ENCODE measurements around the gene CMKLR1. TPM values are rescaled to one million over a fixed set of nuclear protein-coding genes. Genes with fewer than 3 reads are reported as not detected.

Gene CMKLR1
- total RNA-seq, 1 experiment from 2014 or later: not detected

DNA sequence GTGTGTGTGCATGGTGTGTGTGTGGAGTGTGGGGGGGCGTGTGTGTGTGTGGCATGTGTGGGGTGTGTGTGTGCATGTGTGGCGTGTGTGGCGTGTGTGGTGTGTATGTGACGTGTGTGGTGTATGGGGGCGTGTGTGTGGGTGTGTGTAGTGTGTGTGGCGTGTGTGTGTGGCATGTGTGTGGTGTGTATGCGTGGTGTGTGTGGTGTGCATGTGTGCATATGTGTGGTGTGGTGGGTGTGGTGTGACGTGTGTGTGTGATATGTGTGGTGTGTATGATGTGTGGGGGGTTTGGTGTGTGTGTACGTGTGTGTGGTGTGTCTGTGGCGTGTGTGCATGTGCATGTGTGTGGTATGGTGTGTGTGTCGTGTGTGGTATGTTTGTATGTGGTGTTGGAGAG is 24.1 kb upstream of the CMKLR1 start:
- no peak for DNase-seq (ENCODE audit: low spot score)

DNA sequence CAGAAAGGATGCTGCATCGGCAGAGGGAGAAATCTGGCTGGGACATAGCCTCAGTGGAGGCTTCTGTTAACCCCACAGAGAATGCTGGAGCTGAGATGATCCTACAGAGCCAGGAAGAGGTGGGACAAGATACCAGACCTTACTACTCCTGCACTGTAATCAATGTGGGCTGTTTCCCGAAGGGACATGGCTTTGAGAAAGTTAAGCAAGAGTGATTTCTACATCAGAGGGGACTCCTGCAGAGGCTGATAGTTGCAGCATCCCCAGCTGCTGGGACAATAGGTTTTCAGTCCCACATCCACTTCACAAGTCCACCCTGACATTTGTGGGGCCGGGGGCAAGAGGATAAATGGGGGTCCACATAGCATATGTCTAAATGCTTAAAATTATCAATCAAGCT is 22.5 kb upstream of the CMKLR1 start:
- no peak for DNase-seq (ENCODE audit: low spot score)

DNA sequence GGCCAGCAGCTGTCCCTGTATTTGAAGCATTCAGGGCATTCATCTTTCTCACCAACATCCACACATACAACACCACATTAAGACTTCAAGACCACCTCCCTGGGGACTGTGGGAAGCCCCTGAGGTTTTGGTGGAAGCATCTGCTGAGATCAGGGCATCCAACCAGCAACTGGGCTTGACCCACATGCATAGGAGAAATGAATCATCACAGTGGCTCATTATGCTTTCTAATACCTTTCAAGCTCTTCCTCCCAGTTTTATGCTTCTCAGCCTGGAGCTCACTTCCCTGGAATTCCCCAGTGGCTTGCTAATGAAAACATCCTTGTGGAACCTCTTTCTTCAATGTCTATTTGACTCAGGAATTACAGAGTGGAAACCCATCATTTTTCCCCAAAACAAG is 21.4 kb upstream of the CMKLR1 start:
- no peak for DNase-seq (ENCODE audit: low spot score)

DNA sequence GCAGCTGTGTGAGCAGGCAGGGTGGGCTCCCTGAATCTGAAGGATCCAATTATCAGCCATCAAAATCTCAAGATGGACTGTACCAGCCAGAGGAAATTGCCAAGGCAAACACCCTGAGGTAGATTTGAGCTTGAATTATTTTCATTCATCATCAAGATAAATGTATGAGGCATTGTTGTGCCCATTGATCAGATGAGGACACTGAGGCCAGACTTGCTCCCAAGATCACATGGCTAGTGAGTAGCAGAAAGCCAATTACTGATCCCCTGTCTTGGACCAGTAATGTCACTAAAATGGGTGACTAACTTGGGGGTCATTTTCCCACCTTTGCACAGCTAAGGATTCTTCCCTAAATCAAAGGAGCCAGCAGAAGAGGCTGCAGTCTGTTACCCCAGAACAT is 20.9 kb upstream of the CMKLR1 start:
- DNase-seq (ENCODE audit: low spot score): no peak

DNA sequence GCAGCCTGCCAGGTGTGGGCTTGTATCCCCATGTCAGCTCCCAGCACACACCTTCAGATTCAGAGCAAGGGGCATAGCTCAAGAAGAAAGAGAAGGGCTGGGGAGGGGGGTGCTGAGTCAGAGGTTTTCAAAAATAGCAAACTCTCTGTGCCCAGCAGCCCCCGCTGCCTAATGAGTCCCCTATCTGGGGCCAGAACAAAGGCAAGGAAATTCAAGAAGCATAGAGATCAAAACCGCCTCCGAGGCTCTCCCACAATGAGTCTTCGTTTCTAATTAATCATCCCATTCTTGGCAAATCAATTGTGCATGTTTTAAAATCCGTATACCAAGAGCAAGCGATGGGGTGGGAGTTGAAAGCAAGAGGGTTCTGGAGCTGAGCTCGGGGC is 19.5 kb upstream of the CMKLR1 start:
- DNase-seq (ENCODE audit: low spot score): no peak

DNA sequence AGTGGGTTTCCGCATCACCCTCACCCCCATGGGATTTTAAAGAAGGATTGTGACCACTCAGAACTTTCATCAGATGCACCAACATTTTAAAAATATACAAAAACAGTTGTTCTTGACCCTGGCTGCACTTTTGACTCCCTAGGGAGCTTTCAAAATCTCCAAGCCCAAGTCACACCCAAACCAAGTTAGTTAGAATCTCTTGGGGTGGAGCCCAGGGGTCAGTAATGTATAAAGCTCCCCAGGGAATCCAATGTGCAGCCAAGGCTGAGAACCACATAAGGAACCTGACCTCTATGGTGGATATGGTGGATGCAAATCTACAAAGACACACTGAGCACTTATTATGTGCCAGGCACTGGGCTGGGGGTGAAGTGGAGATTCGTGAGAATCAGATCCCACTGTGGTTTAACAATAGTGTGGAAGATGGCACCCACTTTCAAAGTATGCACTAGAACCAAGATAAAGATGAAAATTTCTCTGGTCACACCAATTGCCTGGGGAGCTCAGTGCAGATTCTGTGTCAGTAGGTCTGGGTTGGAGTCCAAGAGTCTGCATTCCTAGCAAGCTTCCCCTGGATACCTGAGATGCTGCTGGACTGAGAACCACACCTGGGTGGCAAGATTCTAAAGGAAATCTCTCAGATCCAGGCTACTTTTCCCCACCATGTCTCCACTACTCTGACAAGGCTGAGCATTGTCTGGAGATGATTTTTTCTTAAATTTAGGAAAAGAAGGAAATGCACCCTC is 18.9 kb upstream of the CMKLR1 start:
- DNase-seq (ENCODE audit: low spot score): no peak

DNA sequence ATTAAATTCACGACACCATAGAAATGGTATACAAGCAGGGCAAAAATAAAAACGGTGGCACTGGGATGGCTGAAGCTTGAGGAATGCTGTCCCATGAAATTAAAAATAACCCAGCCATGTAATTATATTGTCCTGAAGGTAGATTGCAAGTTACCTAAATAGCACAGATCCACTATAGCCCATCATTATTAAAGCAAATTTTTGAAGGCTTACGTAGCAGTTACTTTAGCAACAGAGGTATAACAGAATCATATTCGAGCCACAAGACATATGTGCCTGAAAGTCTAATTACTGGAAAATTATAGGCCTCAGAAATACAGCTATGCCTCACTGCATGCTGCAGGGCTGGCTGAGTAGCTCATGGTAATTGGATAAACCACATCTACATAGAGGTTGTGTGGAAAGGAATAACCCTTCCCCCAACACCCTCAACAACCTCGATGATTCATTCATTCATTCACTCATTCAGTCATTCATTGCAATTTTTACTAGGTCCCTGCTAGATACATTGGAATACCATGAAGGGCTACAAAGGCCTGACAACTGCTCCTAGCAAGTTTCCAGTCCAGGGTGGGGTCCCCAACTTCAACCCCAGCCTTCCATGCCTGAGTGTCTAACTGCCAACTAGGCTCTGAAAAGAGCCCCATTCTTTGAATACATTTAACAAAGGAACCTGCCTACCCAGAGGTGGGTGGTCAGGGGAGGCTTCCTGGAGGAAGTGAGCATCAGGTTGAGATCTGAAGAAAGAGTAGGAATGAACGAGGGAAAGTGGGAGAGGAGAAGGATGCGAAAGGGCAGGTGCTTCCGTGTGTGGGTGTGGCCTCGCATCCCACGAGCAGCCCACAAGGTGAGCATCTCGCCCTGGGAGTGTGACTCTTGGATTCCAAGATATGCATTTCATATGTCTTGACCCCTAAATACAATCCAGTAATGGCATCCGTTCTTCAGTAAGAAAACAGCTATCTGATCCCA is 18.0 kb upstream of the CMKLR1 start:
- DNase-seq (ENCODE audit: low spot score): no peak

DNA sequence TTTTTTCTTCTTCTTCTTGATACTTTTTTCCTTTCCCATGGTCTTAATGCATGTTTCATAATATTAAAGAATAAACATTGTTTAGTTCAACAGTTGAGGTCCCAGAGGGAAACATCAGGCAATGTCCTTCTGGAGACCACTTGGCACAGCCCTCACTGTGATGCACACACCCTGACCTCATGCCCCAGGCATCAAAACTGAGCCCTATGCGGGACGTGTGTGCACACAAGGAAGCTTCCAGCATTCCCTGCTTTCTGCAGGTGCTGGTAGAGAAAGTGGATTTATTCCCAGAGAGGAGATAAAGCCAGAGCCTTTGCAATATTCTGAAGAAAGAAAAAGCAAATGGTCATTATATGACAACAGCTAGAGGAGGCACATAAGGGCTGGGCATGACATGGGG is 16.0 kb upstream of the CMKLR1 start:
- no peak for DNase-seq (ENCODE audit: low spot score)

DNA sequence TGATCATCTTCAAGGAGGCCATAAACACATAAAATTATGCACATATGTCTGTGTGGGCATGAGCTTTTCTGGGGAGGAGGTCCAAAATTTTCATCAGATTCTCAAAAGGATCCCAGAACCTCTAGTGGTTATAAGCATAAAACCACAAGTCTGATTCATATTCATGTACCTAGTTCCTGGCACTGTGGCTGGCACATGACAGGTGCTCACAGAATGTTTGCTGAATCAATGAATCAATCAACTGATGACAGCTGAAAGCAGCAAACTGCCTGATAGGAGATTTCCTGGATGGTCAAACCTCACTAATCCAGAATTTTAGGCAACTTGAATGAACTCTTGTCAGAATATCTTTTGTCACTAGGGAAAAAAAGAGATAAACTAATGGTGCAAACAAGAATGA is 13.5 kb upstream of the CMKLR1 start:
- DNase-seq (ENCODE audit: low spot score): no peak

DNA sequence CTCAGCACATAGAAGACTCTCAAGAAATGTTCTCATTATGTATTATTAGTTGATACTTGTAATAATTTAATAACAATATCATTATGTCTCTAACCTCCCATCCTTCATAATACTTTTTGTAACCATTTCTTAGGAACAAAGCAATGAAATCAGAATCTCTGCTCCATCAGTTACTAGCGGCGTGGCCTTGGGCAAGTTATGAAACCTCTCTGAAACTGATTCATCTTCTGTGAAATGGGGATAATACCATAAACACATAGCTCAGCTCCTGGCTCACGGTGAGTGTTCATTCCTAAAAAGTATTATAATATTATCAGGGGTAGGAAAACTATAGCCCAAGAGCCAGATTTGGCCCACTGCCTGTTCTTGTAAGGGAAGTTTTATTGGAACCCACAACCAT is 11.4 kb upstream of the CMKLR1 start:
- no peak for DNase-seq (ENCODE audit: low spot score)

DNA sequence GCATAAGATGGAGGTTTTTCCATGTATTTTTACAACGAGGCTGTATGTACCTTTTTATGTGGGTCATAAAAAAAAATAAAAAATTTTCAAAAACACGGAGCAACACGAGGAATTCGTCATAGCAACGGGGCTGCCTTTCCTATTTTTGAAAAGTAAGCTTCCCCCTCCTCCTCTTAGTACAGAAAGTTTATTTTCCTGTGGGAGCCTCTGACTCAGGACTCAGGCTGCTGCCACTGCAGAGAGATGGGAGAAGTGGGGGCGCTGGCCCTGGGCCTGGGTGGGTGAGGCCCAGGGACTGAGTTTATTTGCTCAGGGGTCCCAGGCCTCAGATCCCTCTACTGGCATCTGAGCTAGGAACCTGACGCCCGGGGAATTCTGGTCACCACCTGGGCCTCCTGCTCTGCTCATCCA is 10.2 kb upstream of the CMKLR1 start:
- no peak for DNase-seq (ENCODE audit: low spot score)

DNA sequence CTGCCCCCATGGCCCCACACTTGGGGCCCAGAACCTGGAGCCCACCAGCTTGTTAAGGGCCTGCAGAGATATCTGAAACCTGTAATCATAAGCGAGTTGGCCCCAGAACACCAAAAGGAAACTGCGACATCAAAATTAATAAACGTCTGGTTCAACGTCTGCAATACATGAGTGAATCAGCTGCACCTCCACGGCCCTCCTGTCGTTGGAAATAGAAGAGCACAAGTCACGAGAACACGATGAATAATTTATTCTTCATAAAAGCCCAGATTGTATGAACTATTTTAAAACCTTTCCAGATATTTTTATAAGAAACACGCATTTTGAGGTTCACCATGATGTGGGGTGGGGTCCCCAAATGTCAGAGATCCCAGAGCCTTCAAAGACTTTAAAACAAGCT is 9.7 kb upstream of the CMKLR1 start:
- DNase-seq (ENCODE audit: low spot score): no peak

DNA sequence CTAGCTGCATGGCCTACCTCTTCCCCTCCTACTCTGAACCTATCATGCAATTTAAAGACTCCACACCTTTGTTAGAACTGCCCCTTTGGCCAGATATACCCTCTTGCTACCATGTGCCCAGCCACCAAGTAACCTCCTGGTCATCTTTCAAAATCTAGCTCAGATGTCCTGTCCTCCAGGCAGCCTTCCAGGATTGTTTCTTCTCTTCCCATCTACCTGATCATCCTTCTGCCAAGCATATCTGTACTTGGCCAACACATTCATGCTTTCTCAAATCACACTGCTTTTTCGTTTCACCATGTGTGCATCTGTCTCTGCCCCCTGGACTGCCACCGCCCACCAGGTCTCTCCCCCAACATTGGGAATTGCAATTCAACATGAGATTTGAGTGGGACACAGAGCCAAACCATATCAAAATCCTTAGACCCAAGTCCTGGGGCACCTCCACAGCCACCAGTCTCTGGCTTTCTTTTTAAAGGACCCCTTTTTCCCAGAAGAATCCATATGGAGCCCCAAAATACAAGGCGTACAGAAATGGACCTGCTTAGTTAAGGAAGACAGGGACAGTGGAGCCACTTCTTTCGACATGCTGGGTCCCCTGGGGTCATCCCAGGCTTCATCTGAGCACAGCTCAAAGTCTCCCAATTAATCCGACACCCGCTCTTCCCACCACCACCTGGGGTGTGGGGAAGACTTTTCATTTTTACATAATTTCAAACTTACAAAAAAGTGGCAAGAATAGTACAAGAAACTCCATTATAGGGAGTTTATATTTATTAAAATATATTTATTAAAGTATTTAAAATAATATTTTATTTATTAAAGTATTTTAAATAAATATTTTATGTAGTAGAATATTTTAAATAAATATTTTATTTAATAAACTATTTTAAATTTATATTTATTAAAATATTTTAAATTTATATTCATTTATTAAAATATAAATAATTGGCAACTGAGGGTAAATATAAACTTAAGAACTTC is 7.9 kb upstream of the CMKLR1 start:
- no peak for DNase-seq (ENCODE audit: low spot score)

DNA sequence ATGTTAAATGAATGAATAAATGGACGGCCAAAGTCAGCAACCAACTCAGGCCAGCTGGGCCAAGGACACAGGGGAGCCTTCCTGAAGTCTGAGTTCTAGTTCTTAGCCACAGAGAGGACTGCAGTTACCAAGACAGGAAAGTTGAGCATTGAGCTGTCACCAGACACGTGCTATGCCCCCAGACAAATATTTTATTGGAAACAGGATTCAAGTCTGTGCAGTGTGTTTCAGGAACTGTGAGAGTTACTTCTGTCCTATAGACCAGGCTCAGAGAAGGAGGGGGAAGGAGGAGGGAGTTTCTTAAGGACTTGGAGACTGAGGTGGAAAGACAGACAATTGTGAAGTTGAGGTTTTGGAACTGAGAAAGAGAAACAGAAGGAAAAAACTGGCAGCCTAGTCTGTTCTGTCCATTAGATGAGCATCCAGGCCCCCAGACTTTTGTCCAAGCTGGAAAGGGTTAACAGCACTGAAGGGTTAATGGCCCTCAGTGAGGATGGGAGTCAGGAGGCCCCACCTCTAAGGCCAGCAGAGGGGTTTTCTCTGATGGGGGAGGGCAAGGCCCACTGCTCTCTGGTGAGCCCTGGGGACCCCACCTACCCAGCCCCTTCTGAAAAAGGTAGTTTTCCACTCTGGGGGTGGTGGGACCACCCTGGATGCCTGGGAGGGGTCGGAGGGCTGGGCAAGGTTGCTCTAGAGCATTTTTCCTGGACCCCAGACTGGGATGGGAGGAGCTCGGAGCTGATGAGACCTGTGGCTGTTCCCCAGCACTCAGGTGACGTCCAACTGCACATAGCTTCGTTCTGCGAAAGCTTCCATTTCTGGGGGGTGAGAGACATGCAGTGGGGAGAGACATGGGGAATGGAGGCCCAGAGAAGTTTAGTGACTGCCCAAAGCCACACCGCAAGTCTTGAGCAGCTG is 6.9 kb upstream of the CMKLR1 start:
- DNase-seq (ENCODE audit: low spot score): no peak

DNA sequence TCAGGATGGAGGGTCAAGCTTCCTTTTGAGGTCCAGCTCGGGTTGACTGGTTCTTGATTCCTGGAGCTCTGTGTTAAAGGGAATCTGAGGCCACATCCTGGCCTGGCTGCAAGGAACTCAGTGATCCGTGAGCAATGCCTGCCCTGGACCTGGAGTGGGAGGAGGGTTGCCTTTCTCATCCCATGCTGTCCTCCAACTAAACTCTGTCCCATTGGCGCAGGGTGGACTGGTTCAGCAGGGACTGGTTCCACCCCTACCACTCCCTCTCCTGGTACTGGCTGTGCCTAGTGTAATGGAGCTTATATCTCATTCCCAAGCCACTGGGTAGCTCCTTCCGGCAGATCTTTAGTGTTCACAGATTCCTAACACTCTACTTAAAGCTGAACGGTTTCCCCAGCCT is 3.9 kb upstream of the CMKLR1 start:
- DNase-seq (ENCODE audit: low spot score): no peak

DNA sequence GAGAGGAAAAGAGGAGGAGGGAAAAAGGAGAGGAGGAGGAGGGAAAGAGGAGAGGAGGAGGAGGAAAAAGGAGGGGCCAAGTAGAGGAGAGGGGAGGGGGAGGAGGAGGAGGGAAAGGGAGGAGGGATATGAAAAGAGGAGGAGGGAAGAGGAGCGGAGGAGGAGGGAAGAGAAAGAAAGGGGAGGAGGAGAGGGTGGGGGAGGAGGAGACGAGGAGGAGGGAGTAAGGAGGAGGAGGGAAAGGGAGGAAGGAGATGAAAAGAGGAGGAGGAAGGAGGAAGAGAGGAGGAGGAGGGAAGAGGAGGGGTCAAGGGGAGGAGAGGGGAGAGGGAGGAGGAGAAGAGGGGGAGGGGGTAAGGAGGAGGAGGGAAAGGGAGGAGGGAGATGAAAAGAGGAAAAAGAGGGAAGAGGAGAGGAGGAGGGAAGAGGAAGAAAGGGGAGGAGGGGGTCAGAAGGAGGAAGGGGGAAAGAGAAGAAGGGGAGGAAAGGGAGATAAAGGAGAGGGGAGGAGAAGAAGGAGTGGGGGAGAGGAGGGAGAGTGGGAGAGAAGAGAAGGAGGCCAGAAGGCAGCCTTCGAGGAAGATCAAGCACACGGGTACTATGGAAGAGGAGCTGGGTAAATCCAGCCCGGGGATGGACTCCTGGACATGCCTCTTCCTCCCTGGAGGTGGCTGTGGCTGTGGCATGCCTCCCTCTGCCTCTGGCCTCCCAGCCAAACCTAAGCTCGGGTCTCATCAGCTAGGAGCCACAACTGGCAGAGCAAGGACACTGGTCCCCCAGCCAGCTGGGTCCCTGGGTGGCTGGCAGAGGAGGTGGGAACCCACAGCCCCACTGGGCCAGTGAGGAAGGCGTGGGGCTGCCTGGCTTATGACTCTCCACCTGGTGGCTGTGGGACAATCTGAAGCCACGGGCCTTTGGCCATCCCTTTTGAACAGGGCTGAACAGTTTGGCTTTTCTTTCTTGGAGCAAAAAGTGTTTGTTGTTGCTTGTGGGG is 3.0 kb upstream of the CMKLR1 start:
- no peak for DNase-seq (ENCODE audit: low spot score)

DNA sequence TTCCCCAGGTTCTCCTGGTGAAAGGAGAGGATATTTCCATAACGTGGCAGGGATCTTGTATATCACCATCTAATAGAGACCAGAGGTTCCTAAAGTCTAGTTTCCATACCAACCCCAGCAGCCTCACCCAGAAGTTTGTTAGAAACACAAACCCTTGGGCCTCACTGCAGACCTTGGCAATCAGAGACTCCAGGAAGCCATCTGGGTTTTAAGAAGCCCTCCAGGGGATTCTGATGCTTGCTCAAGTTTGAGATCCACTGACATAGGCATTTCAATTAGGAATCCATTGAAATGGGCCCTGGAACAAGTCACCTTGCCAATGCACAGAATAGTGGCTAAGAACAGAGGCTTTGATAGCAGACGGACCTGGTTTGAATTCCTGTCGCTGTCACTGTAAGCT is 2.2 kb upstream of the CMKLR1 start:
- no peak for DNase-seq (ENCODE audit: low spot score)

DNA sequence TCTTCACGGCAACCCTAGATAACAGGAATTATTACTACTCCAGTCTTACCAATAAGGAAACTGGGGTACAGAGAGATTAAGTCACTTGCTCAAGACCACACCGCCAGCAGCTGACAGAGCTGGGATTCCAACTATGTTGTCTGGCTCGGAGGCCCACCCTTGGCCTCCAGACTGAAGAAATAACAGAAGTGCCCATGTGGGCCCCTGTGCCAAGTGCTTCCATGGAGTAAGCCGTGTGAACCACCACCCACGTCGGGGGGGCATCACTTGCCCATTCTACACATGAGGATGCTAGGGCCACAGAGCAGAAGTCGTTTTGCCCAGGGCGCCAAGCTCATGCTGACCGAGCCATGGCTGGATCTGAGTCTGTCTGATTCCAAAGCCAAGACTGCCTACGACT is 926 bp upstream of the CMKLR1 start:
- no peak for DNase-seq (ENCODE audit: low spot score)

All from HT-29 (cell line).